Measurements from ENCODE around the gene CD40. TPM values are rescaled to one million over a fixed set of nuclear protein-coding genes. Genes with fewer than 3 reads are reported as not detected.

CD40 gene
- polyA plus RNA-seq, 1 experiment = 0.21 TPM

GRCh38 chr20:46152824-46153586, 34.9 kb downstream of the CD40 start:
- DNase-seq (ENCODE audit: low read depth, low spot score) = no peak
- CTCF ChIA-PET = no interaction called here
- POLR2A ChIA-PET = no interaction called here
- H3K9me3 ChIP-seq (ENCODE audit: control insufficient read depth, insufficient read depth, low read length) = no peaks in the 10 kb centered on the region
- TF ChIP-seq, protein P1, sequence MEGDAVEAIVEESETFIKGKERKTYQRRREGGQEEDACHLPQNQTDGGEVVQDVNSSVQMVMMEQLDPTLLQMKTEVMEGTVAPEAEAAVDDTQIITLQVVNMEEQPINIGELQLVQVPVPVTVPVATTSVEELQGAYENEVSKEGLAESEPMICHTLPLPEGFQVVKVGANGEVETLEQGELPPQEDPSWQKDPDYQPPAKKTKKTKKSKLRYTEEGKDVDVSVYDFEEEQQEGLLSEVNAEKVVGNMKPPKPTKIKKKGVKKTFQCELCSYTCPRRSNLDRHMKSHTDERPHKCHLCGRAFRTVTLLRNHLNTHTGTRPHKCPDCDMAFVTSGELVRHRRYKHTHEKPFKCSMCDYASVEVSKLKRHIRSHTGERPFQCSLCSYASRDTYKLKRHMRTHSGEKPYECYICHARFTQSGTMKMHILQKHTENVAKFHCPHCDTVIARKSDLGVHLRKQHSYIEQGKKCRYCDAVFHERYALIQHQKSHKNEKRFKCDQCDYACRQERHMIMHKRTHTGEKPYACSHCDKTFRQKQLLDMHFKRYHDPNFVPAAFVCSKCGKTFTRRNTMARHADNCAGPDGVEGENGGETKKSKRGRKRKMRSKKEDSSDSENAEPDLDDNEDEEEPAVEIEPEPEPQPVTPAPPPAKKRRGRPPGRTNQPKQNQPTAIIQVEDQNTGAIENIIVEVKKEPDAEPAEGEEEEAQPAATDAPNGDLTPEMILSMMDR (IDR thresholded peaks at IDR 0.05; ENCODE audit: low read depth, low read length) = no peak
- H3K27ac ChIP-seq (ENCODE audit: low read depth, low read length) = no peak overlapping the region
- no peak overlapping the region for H3K4me3 ChIP-seq (ENCODE audit: low read depth, low read length)
- peaks cover 25% of the 10 kb centered on the region for H3K27me3 ChIP-seq (ENCODE audit: control insufficient read depth, insufficient read depth, low read length)

DNA sequence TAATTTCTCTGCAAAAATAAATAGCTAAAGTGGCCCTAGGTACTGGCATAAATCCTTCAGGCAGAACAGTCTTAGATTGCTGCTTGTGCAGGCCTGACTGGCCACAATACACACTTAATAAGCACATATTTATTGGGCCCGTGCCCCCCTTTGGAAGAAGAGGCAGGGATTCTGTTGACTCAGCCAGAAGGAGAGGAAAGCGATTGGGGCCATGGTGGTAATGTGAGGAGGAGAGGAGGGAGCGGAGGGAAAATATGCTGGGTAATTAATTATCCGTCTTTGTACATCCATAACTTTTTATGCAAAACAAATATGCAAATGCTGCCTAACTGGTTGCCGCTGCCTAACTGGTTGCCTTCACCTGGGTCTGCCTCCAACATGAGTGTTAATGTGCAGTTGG, 36.2 kb downstream of the CD40 start:
- DNase-seq (ENCODE audit: low read depth, low spot score) = no peak
- TF ChIP-seq, protein P1 (IDR thresholded peaks at IDR 0.05; ENCODE audit: low read depth, low read length) = no peak
- Histone ChIP-seq H3K9me3 (ENCODE audit: control insufficient read depth, insufficient read depth, low read length) (no peaks in the 10 kb centered on the region), H3K4me3 (ENCODE audit: low read depth, low read length) (no peak overlapping the region), H3K27ac (ENCODE audit: low read depth, low read length) (no peak overlapping the region), H3K27me3 (ENCODE audit: control insufficient read depth, insufficient read depth, low read length) (peaks cover 36% of the 10 kb centered on the region)
- ChIA-PET CTCF (no interaction called here), POLR2A (no interaction called here)

- H3K9me3 ChIP-seq (ENCODE audit: control insufficient read depth, insufficient read depth, low read length) = no peaks in the 10 kb centered on the region
- no peak overlapping the region for H3K4me3 ChIP-seq (ENCODE audit: low read depth, low read length)
- TF ChIP-seq, protein P1 (IDR thresholded peaks at IDR 0.05; ENCODE audit: low read depth, low read length) = no peak
- peaks cover 36% of the 10 kb centered on the region for H3K27me3 ChIP-seq (ENCODE audit: control insufficient read depth, insufficient read depth, low read length)
- ChIA-PET POLR2A (no interaction called here), CTCF (no interaction called here)
- no peak overlapping the region for H3K27ac ChIP-seq (ENCODE audit: low read depth, low read length)
- no peak for DNase-seq (ENCODE audit: low read depth, low spot score)
These were observed 36.7 kb downstream of the CD40 start for GRCh38 chr20:46154796-46155195.

DNA sequence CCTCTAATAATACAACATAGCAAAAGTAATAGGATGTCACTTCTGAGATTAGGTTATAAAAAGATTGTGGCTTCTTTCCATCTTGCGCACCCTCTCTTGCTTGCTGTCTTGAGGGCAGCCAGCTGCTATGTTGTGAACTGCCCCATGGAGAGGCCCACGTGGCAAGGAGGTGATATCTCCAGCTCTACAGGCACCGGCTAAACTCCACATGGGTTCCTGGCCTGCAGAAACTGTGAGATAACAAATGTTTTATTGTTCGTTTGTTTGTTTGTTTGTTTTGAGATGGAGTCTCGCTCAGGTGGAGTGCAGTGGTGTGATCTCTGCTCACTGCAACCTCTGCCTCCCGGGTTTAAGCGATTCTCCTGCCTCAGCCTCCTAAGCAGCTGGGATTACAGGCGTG, 38.0 kb downstream of the CD40 start:
- Histone ChIP-seq H3K4me3 (ENCODE audit: low read depth, low read length) (no peak overlapping the region), H3K27me3 (ENCODE audit: control insufficient read depth, insufficient read depth, low read length) (peaks cover 39% of the 10 kb centered on the region), H3K27ac (ENCODE audit: low read depth, low read length) (no peak overlapping the region), H3K9me3 (ENCODE audit: control insufficient read depth, insufficient read depth, low read length) (no peaks in the 10 kb centered on the region)
- ChIA-PET CTCF (no interaction called here), POLR2A (no interaction called here)
- TF ChIP-seq, protein P1 (IDR thresholded peaks at IDR 0.05; ENCODE audit: low read depth, low read length) = no peak
- no peak for DNase-seq (ENCODE audit: low read depth, low spot score)

DNA sequence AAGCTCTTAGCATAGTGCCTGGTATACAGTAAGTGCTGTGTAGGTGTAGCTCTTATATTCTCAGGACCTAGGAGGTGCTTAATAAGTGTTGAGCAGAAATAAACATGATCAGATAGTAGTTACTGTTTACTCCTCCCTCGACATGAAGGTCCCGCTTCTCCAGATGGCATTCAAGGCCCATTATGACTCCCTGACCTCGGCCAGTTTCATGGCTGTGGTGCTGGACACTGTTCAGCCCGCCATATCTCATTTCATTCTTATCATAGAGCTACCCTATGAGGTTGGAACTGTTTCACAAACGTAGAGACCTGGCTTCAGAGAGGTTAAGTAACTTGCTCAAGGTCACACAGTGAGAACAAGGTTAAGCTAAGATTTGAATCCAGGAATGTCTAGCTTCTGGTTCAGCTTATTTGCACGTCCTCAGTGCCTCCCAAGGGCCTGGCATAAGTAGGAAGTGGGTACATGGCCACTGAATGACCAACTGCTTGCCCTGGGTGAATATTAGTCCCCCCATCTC, 39.0 kb downstream of the CD40 start:
- ChIA-PET CTCF (no interaction called here), POLR2A (no interaction called here)
- Histone ChIP-seq H3K27me3 (ENCODE audit: control insufficient read depth, insufficient read depth, low read length) (peaks cover 41% of the 10 kb centered on the region), H3K4me3 (ENCODE audit: low read depth, low read length) (no peak overlapping the region), H3K27ac (ENCODE audit: low read depth, low read length) (no peak overlapping the region), H3K9me3 (ENCODE audit: control insufficient read depth, insufficient read depth, low read length) (no peaks in the 10 kb centered on the region)
- no peak for DNase-seq (ENCODE audit: low read depth, low spot score)
- TF ChIP-seq, protein P1 (IDR thresholded peaks at IDR 0.05; ENCODE audit: low read depth, low read length) = no peak

Data from AG04450 (cell line).